Measurements from ENCODE around the gene PIK3CG.

Gene PIK3CG

DNA sequence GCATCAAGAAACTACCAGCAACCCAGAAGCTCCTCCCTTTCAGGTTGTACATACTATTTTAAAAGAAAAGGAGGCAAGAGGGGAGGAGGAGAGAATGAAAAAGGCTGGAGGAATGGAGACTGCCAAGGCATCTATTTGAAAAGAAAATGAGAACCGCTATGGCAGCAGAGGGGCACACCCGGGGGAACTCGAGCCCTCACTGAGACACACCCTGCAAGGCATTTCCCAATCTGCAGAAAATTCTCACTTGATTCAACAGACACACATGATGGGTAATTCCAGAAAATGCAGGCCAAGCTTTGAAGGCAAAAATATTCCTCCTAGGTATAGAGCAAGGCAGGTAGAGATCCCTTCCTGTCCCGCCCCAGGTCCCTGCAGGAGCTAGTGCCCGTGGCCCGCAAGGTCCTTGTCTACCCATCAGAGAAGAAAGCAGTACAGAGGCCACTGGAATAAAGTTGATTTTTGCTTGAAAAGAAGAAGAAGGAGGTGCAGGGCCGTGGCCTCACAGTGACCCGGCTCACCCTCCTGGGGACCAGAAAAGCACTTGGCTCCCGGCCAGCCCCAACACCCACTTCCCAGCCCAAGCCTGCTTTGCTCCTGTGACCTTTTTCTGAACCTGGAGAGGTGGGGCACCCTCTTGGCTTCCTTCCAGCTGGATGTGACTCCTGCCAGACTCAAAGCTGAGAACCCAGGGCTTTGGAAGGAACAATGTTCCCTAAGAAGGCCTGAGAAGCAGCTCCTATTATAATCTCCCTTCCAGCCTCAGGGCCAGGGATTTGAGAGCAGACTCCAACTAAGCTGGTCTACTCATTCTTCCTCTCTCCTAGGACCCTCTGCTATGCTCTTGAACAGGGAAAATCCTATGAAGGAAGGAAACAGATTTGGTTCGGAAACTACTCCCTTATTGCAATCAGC lies 6.2 kb upstream of the PIK3CG start:
- no peak for DNase-seq

- no peak for DNase-seq
Observed at GRCh38 chr7:106862317-106863089, 2.6 kb upstream of the PIK3CG start.

DNA sequence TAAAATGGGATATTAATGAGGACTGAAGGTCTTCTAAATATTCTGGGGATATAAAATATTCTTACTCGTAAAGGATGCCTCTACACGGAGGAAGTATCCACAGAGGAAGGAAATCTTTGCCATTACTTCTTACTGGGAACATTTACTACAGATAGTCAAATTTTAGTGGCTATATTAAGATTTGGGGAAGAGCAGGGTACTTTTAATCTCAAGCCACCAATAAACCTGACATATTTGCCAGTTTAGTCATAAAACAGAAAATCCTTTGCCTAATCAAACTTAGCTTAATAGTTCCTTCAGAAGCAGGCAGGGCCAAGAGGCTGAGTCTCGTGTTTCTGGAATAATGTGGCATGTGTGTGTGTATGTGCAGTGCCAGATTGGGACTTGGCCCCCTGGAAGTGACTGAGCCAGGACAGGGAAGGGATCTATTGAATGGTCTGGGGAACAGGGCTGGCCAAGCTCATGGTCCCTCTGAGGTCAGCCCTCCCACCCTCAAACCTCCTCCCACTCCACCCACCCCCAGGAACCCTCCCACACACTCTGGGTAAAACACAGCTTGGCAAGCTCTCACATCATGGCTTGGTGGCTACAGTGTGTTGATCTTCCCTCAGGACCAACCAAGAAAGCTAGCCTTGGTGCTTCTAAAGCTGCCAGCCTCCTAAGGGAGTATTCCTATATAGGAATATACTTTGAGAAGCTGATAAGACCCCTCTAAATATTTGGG lies 1.6 kb upstream of the PIK3CG start:
- no peak for DNase-seq

DNA sequence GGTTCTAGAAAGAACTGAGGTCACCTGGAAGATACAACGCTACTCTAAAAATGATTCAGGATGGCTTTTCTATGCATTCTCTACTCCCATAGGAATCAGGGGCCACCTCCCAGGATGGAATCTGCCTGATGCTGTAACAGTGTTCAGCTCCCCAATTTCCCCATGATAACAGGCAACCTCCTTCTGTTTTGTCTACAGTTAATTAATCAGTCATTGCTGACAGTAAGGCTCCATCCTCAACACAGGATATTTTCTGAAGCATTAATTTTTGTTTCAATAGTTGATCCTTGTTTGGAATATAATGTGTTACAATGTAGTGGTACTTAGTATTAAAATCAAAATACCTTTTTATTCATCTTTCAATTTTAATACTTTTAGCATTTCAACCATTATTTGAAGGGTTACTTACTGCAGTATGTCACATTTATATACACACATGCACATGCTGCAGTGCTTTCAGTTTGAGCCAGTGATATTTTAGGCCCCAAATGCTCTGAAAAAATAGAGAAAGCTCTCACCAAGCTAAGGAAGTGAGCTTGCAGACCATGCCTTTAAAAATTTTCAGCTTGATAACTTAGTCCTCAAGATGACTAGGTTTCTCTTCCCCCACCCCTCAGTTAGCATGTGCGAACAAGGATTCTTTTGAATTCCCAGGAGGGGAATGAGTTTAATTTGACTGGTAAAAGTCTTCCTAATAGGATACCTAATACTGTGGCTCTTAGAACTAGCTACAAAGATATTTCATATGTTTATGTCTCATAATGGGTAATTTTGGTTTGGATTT lies 592 bp upstream of the PIK3CG start:
- DNase-seq = no peak

DNA sequence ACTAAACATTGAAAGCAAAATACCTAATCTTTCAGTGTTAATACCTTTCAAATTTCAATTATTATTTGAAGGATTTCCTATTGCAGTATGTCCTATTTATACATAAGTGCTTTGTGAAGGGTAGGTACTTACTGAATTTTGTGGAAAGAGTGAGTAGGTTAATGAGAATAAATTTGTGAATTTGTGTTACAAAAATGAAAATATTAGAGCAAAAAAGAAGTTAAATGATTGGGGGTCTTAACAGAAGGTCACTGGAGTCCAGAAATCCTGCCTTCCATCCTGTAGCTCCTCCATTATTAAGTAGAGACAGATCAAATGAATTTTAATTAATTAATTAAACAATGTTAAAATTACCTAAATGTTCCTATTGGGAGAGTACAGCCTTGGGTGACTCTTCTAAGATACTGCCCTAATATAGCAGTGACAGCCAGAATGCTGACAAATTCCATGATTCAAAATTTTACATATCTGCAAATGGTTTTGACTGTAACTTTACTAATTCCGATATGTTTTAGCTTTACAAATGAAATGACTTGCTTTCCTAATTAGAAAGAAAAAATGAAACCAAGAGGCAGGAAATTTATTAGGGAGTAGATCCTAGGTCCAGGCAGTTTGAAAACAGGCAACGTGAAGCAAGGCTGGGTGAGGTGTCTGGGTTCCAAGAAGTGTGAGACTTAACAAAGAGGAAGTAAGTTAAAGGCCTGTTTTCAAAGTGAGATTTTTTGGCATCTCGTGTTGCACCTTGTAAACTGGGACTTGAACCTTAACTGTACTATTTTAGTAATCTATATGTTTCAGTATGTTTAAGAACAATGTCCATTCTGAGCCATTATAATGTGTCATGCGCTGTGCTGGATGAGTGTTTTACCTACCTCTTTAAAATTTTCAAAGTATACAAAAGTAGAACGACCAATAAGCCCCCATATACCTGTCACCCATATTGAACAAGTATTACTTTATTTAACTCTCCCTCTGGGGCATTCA lies 1.5 kb downstream of the PIK3CG start:
- DNase-seq = no peak

GRCh38 chr7:106867641-106868351 lies 2.7 kb downstream of the PIK3CG start:
- DNase-seq = no peak

GRCh38 chr7:106868364-106868763 lies 3.3 kb downstream of the PIK3CG start:
- no peak for DNase-seq

DNA sequence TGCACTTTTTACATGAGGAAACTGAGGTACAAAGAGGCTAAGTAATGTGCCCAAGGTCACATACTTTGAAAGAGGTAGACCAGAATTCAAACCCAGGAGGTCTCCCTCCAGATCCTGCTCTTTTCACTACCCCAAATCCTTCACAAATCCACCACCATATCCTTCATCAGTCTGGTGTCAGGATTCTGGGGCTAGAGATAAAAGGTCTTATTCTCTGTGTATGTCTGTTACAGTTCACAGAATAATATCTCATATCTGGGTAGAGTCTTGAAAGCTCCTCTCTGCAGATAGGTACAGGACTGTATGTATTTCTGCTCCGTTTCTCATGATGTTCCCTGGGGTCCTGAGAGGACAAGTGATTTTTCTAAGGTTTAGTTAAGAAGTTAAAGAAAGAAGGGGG lies 4.9 kb downstream of the PIK3CG start:
- DNase-seq = no peak

- no peak for DNase-seq
Observed at GRCh38 chr7:106870528-106870927, 5.4 kb downstream of the PIK3CG start.

- no peak for DNase-seq
Observed at GRCh38 chr7:106870983-106871410, 5.9 kb downstream of the PIK3CG start.

DNA sequence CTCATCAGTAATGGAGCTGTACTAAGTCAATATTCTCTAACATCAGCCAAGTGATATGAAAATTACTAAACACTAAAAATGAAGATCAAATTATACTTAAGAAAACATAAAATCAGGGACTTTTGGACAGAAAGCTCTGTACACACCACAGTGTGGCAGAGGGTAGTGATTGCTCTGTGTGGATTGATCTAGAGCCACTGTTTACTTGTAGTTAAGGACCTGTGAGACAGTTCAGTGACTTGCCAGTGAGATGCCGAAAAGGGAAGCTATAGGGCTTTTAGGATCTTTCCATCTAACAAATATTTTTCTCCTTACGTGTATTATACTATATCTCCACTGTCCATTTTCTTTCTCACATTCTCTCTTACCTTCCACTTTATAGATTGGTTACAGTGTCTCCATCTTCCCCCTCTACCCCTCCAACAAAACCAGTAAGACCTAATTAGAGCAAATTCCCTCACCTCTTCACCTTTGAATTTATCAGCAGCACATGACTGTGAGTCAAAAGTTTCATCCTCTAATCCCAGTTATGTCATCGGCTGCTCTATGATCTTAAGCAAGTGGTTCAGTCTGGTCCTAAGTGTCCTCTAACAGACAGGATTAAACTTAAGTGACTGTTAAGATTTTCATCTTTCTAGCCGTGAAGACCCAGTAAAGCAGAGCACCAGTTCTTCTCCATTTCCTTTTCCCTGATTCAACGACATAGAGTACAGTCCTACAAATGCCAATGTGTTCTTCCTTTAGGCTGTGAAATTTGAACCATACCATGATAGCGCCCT lies 6.9 kb downstream of the PIK3CG start:
- DNase-seq = no peak

- no peak for DNase-seq
Observed at GRCh38 chr7:106872763-106873162, 7.7 kb downstream of the PIK3CG start.

GRCh38 chr7:106874076-106874475 lies 9.0 kb downstream of the PIK3CG start:
- DNase-seq = no peak

GRCh38 chr7:106875508-106875907 lies 10.4 kb downstream of the PIK3CG start:
- no peak for DNase-seq

GRCh38 chr7:106878748-106879439 lies 13.8 kb downstream of the PIK3CG start:
- no peak for DNase-seq

GRCh38 chr7:106881984-106882383 lies 16.9 kb downstream of the PIK3CG start:
- DNase-seq = no peak

GRCh38 chr7:106883456-106884026 lies 18.5 kb downstream of the PIK3CG start:
- DNase-seq = no peak

- no peak for DNase-seq
Observed at GRCh38 chr7:106885652-106886051, 20.6 kb downstream of the PIK3CG start.

DNA sequence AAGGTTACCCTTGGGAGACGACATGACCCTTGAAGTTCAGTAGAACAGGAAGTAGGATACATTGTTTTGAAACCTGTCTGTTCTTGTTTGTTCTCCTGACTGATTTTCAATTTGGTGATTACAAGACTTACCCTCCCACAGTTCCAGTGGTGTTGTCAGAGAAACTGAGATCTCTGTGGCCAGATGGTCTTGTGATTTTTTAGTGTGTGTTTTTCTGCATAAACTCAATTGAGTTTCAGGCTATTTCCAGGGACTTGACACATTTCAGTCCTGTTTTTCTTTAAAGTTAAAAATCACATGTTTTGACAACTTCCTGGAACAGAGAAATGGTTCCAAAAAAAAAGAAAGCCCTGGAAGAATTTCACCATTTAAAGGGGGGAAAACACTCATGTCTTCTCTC lies 22.3 kb downstream of the PIK3CG start:
- no peak for DNase-seq

Measured in amniotic stem cell (primary cell).